Measurements from ENCODE around the gene LRFN4.
"Not testable (repeated sequence)": the region's sequence is repeated elsewhere in the genome, so short reads cannot be mapped to it uniquely, and the experiment has no call there.

The LRFN4 gene

DNA sequence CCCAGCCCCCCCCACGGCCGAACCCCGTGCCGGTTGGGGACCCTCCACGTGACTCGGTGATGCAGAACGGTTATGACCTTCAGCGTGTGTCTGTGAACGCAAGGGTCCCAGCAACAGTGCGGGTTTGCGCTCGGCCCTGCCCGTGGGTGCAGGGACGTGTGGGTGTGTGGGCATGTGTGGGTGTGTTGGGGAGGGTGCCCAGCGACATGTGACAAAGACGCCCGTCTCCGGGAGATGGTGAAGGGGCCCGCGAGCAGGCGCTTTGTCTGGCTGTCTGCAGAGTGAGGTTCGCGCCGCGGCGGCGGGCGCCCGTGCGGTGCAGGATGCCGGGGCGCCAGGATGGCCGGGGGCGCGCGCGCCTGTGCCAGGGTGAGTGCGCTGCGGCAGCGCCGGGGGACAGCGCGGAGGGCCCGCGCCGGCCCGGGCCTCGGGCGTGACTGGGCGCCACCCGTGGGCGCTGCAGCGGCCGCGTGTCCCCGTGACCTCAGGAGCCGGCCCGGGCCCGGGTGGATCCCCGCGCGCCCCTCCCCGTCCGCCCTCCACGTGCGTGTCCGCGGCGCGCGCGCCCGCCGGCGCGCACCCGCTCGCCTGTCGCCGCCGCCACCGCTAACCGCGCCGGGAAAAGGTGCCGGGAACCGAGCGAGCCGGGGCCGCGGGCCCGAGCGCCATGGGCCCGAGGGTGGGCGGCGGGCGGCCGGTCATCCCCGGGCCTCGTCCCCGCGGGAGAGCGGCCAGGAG lies at the start of gene LRFN4:
Gene LRFN4, plus strand, starts transcription at position 569 of the 738 bp plus-strand sequence. CDS start 681 bp downstream, outside the sequence.
- FAIRE-seq, result no peak

DNA sequence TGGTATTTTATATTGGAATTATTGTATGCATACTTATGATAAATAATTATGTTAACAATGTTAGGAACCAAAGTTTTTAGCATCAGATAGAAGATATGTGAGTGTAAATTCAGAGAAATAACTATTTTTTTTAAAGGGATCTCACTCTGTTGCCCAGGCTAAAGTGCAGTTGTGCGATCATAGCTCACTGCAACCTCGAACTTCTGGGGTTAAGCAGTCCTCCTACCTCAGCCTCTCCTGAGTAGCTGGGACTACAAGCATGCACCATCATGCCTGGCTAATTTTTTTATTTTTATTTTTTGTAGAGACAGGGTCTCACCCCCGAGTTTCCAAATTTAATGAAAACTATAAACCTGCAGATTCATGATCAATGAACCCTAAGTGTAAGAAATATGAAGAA lies 47.3 kb upstream of the LRFN4 start:
- no peak for FAIRE-seq

DNA sequence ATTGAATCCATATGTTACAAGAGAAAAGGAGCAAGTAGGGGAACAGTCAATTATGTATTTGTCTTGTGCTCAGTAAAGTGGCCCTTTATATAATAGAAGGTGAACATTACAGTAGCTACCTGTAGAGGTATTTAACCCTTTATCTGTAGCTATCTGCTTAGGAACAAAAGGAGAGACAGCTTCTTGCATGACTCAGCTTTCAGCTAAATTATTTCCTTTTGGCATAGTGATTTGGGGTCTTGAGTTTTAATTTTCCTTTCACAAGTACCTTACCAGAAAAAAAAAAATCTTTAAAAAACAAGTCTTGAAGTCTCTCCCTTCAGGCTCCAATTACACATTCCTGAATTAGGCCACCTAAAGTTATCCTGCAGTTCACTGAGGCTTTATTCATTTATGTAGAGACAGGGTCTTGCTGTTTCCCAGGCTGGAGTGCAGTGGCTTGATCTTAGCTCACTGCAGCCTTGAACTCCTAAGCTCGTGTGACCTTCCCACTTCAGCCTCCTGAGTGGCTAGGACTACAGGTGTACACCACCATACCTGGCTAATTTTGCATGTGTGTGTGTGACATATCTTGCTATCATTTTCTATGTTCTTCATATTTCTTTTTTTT lies 46.2 kb upstream of the LRFN4 start:
- FAIRE-seq, result no peak

DNA sequence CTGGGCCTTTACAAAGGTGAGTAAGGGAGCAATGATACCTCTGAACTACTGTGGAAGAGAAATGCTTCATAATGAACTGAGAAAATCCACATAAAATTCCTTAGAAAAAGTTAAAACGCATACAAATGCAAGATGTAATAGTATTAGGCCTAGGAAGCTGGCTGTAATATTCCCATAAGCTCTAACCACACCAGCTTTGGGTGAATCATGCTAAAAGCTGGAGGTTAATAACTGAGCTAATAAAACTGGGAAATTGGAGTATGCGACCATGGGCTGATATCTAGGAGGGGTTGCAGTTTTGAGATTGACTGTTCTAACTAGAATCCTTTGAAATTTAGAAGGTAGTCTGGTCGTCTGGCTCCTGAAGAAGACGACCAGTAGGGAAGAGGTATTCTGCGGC lies 42.2 kb upstream of the LRFN4 start:
- no peak for FAIRE-seq

DNA sequence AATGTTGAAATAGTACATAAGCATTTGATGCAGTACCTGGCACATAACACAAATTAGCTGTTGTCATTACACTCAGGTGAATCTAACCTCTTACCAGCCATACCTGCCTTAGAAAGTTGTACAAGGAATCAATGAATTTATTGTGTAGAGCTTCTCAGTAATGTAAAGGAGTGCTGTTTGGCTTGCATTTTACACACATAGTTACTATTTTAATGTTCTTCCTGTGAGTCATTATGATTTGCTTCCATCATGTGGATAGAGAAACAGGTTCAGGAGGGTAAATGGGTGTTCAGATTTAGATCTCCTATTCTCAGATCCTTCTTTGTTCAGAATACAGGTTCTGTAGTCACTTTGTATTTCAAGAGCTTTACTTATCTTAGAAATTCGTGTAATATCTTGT lies 41.2 kb upstream of the LRFN4 start:
- FAIRE-seq, result no peak

DNA sequence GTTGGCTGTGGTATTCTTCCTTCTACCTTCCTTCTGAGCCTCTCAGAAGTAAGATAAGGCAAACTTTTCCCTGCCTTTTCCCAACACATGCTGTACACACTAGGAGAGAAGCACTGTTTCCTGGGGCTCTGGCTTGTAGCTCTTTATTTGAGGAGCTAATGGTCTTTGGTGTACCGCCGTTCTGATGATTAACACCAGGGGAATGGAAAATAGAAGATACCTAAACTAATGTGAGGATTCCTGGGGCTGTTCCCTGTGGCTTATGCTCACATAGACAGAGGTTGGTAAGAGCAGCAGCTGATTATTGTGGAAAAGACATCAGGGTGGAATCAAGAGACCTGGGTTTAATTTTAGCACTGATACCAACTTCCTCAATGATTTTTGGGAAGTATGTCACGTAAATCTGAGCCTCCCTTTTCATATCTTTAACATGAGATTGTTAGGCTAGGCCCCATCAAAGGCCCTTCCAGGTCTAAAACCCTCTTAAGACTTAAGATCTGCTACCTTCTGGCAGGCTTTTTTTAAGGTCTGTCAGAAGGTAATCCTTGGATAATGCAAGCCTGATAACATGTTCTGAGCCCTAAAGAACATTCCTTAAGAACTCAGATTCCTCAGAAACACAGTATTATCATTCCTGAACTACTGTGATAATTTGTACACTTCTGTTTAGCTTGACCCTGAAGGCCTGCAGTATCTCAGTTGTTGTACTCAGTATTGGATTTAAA lies 38.5 kb upstream of the LRFN4 start:
- no peak for FAIRE-seq

DNA sequence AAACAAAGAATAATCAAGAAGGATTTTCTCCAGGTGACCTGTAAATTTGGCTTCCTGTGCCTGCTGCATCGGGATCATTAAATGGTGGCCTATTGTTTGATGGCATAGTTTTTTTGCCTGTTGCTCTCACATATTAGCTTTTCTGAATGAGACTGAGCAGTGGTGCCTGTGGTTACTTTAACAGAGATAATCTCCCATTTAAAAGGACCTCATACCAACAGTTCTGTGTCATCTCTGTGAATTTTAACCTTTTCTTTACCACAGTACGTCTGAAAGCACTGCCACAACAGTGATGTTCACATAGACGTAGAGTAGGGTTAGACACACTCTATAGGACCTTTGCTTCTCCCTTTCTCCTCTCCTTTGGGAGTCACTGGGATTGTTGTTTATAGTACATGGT lies 36.5 kb upstream of the LRFN4 start:
- FAIRE-seq, result peak; percentile 39

DNA sequence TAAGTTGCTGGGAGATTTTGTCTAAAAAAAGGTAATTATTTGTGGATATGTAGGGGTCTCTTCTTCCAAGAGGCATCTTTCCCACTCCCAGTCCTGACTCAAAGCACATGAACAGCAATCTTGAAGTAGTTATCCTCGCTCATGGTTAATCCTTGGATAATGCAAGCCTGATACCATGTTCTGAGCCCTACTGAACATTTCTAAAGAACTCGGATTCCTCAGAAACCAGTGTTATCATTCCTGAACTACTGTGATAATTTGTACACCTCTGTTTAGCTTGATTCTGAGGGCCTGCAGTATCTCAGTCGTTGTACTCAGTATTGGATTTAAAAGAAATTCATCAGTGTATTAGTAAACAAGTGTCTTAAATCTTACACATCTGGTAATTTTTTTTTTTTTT lies 36.0 kb upstream of the LRFN4 start:
- FAIRE-seq, result no peak

DNA sequence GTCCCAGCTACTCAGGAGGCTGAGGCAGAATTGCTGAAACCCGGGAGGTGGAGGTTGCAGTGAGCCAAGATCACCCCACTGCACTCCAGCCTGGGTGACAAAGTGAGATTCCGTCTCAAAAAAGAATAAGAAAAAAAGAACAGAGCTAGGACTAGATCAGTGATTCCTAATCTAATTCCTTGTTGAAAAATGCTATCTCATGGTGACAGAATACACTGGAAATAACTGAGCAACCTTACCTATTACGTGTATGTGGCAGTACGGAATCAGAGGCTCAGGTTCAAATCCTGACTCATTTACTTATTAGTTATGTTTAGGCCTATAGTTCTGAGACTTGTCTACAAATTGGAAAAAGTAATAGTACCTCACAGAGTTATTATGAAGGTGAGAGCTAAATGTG lies 33.2 kb upstream of the LRFN4 start:
- FAIRE-seq, result no peak

DNA sequence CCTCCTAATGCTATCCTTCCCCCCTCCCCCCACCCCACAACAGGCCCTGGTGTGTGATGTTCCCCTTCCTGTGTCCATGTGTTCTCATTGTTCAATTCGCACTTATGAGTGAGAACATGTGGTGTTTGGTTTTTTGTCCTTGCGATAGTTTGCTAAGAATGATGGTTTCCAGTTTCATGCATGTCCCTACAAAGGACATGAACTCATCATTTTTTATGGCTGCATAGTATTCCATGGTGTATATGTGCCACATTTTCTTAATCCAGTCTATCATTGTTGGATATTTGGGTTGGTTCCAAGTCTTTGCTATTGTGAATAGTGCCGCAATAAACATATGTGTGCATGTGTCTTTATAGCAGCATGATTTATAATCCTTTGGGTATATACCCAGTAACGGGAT lies 32.3 kb upstream of the LRFN4 start:
- not testable (repeated sequence) for FAIRE-seq

DNA sequence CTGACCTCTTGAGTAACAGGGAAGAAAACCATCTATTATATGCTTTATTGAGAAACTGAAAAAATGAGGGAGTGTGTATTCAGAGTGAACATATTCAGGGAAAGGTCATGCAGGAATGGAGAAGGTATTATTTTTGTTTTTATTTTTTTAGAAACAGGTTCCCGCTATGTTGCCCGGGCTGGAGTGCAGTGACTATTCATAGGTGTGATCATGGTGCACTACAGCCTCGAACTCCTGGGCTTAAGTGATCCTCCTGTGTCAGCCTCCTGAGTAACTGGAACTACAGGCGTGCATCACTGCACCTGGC lies 22.4 kb upstream of the LRFN4 start:
- FAIRE-seq, result no peak

DNA sequence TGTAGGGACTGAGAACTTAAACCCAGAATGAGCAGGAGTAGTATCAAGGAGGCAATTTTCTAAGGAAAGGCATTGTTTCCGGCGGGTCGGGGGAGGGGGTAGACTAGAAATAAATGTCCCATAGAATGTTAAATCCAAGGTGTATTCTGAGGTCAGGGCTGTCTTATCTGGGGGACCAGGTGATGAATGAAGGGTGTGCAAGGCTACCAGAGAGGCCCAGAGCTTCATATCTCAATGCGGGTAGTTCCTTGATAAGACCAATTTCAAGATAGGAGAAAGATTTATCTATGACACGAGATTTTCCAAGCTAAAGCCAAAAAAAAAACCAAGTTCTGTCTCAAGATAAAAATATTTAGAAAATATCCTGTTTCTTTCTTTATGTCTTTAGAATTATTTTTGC lies 21.9 kb upstream of the LRFN4 start:
- FAIRE-seq, result no peak

DNA sequence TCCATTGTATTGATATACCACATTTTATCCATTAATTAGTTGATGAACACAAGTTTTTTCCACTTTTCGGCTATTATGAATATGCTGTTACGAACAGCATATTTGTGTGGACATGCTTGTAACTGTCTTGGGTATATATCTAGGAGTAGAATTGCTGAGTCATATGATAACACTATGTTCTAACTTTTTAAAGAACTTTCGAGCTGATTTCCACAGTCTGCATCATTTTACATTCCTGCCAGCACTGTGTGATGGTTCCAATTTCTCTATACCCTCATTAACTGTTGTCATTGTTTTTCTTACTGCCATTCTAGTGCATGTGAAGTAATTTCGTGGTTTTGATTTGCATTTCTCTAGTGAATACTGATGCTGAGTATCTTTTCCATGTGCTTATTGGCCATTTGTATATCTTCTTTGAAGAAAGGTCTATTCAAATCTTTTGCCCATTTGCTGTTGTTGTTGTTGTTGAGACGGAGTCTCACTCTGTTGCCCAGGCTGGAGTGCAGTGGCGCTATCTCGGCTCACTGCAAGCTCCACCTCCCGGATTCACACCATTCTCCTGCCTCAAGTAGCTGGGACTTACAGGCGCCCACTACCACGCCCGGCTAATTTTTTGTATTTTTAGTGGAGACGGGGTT lies 21.0 kb upstream of the LRFN4 start:
- FAIRE-seq, result no peak

DNA sequence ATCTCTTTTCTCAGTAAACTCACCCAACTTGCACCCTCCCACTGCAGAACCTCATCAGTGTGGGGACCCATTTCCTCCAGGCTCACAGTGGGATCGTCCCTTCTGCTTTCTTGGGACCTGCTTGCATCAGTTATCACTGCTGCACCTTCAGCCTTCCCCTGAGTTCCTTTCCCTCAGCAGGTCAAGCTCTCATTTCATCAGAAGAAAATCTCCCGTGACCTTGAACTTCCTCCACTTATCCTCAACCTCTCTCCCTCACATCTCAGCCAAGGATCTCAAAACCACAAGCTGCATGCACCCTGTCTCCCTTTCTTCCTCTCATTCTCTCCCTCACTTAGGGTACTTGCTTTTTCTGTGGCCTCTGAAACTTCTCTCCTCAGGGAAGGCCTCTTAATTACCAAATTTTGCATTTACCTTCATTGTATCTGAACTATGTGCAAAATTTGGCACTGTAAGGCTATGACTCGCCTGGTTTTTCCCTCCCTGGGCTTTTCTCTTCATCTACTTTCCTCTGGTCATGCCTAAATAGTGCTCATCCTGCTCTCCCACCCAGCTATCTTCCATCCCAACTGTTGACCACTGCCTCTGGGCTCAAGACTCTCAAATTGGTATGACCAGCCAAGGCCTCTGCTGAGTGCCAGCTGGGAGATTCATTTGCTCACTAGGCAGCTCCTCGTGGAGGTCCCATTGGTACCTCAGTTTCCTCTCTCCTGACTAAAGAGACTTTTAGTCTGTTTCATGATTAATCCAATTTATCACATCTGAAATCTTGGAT lies 16.4 kb upstream of the LRFN4 start:
- FAIRE-seq, result no peak

DNA sequence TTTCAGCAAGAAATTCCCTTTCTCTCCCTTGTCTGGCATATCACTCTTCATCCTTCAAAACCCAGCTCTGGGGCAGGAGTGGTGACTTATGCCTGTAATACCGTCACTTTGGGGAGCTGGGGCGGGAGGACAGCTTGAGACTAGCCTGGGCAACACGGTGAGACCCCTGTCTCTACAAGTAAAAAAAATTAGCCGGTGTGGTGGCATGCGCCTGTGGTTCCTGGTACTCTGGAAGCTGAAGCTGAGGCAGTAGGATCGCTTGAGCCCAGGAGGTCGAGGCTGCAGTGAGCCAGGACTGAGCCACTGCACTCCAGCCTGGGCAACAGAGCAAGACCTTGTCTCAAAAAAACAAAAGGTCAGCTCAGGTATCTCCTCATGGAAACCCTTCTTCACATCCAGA lies 15.0 kb upstream of the LRFN4 start:
- FAIRE-seq, result no peak

DNA sequence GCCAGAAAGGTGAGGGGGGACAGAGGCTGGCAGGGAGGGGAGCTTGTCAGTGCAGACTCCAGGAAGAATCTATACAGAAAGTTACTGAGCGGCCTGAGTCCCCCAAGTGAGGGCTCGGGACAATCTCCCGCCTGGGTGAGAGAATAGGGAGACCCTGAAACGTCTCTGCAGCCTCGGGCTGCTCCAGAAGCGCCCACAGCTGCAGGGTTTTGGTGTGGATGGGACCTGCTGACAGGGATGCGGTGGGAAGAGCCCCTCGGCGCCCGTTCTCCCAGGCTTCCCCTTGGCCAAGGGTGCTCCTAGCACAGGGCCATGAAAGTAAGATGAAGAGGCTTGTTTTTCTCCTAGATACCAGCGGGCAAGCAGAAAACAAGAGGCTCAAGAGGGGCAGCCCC lies 14.4 kb upstream of the LRFN4 start:
- FAIRE-seq, result no peak

DNA sequence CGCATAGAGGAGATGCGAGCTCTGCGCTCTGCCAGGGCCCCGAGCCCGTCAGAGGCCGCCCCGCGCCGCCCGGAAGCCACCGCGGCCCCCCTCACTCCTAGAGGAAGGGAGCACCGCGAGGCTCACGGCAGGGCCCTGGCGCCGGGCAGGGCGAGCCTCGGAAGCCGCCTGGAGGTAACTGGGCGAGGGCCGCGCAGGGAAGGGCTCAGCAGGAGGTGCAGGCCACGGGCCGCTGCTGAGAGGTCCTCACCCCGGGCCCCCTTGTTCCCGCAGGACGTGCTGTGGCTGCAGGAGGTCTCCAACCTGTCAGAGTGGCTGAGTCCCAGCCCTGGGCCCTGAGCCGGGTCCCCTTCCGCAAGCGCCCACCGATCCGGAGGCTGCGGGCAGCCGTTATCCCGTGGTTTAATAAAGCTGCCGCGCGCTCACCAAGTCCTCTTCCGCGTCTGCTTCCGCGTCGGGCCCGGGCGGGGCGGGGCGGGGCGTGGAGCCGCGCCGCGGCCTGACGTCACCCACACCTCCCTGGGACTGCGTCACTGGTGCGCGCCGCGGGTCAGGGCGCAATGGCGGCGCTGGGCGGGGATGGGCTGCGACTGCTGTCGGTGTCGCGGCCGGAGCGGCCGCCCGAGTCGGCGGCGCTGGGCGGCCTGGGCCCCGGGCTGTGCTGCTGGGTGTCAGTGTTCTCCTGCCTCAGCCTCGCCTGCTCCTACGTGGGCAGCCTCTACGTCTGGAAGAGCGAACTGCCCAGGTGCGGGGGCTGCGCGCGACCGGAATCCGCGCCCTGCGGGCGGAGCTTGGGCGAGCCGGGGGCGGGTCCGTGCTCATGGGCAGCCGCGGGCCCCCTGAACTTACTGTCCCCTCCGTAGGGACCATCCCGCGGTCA lies 13.7 kb upstream of the LRFN4 start, which contains the start of gene RCE1:
Gene RCE1, plus strand, starts transcription at position 546 of the 880 bp plus-strand sequence. Its CDS starts 15 bp downstream, at position 561.
- FAIRE-seq, result no peak

DNA sequence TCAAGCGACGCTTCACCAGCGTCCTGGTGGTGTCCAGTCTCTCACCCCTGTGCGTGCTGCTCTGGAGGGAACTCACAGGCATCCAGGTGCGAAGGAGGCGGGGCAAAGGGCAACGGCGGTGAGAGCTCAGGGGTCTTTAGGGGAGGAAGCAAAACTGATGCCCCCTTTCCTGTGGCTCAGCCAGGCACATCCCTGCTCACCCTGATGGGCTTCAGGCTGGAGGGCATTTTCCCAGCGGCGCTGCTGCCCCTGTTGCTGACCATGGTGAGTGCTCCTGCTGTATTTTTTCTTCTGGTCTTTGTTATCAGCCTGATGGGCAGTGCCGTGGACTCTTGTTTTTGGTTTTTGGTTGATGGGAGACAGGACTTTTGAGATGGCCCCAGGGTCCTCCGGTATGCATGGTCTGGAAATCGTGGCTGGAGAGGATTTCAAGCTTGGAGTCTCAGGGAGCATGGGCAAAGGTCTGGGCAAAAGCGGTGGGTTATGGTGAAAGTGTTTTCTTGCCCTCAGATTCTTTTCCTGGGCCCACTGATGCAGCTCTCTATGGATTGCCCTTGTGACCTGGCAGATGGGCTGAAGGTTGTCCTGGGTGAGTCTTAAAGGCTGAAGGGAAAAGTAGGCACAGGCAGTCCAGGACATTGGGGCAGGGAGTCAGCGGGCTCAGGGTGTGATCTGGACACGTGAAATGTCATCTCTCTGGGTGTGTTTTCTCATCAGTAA lies 12.9 kb upstream of the LRFN4 start:
- FAIRE-seq, result no peak

DNA sequence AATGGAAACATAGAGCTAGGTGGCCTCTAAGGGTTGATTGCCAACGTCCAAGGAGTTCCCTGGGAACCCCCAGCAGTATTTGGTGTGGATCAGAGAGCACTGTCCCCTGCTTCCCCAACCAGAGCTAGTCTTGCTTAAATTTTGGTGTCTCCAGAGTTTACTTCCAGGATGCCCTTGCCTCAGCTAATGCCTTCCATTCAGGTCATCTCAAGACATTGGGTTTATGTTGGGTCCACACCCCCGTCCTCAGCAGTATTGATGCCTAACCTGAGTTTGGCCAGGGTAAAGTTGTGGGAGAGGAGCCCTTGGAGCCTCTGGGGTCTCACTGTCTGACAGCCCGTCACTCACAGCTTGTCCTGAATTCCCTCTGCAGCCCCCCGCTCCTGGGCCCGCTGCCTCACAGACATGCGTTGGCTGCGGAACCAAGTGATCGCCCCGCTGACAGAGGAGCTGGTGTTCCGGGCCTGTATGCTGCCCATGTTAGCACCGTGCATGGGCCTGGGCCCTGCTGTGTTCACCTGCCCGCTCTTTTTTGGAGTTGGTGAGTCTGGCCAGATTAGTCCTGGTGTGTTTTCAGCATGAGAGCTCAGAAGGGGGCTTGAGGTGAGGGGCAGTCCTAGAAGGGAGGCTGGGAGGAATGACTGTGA lies 12.2 kb upstream of the LRFN4 start:
- no peak for FAIRE-seq

DNA sequence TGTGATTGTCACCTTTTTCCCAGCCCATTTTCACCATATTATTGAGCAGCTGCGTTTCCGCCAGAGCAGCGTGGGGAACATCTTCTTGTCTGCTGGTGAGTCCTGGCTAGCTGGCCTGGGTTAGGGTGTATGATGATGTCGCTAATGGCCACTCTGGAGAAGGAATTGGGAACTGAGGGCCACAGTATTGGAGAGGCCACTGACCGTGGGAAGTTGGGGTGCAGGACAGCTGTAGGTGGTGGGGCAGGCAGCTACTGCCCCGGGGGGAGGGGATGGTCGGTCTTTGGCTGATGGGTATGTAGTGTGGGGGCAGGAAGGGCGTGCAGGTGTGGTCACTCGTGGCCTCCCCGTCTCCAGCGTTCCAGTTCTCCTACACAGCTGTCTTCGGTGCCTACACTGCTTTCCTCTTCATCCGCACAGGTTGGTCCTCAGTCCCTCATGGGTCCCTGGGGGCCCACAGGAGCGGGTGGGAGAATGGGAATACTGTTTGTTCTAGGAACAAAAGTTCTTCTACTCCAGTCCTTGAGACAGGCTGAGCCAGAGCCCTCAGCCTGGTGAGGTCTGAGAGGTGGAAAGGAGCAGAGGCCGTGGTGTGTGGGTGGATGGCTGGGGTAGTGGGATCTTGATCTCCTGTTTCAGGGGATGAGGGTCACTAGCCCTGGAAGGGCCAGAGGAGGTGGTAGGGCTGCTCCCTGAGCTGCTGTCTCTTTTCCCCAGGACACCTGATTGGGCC lies 11.6 kb upstream of the LRFN4 start:
- no peak for FAIRE-seq
